NOMO-1 treated with dmso at 0.1 percent for 144 hours (cell line): ENCODE data around the gene MMP25.
A peak's percentile ranks its signal among the peaks of the same experiment; 100 is the strongest.

Experiments
- DNase-seq: peaks from one replicate; lab custom pipeline; 2025; ENCODE audit not compliant: unreplicated experiment; lab: John Stamatoyannopoulos, UW

The MMP25 gene

GRCh38 chr16:3091551-3091950 is 45.2 kb downstream of the MMP25 start:
- no peak for DNase-seq

GRCh38 chr16:3092501-3092941 is 46.2 kb downstream of the MMP25 start:
- DNase-seq, result no peak

GRCh38 chr16:3094289-3095027 is 48.1 kb downstream of the MMP25 start:
- DNase-seq, result peak; percentile 53

DNA sequence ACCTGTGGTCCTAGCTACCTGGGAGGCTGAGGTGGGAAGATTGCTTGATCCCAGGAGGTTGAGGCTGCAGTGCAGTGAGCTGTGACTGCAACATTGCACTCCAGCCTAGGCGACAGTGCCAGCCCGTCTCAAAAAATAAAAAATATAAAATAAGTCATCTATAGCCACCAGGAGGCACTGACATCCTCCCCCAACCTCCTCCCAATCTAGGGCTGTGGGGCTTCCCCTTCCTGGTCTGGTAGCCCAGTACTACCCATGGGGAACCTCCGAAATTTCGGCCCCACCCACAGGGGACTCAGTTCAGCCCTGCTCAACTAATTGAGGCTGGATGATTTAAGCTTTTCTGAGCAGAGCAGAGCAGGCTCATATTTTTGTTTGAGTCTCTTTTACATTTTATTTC is 49.5 kb downstream of the MMP25 start:
- peak; percentile 88 for DNase-seq

GRCh38 chr16:3096362-3096761 is 50.0 kb downstream of the MMP25 start:
- DNase-seq, result no peak

DNA sequence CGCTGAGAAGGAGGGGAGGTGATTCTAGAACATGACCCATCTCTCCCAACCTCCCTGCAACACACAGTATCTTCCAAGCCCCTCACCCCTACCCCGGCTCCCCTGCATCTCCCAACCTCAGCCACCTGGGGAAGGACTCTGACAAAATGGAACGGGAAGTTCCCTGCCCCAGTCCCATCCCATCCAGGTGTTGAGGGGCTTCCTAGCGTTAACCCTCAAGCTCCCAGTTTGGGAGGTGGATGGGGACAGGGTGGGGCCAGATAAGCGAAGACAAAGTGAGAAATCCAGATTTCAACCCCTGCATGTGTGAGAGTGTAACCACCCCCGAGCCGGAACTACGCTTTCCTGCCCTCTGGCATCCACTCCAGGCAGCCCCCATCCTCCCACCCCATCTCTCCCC is 50.9 kb downstream of the MMP25 start:
- no peak for DNase-seq

GRCh38 chr16:3098459-3099394 is 52.4 kb downstream of the MMP25 start, which contains the start of gene ZSCAN10:
ZSCAN10 (minus strand) TSS chr16:3099294; CDS start chr16:3092937, 6,357 bp downstream.
- DNase-seq, result no peak

- DNase-seq, result no peak
These were observed 53.0 kb downstream of the MMP25 start for GRCh38 chr16:3099395-3099731.

- DNase-seq, result peak; percentile 92
These were observed 53.6 kb downstream of the MMP25 start for GRCh38 chr16:3099732-3100499.

DNA sequence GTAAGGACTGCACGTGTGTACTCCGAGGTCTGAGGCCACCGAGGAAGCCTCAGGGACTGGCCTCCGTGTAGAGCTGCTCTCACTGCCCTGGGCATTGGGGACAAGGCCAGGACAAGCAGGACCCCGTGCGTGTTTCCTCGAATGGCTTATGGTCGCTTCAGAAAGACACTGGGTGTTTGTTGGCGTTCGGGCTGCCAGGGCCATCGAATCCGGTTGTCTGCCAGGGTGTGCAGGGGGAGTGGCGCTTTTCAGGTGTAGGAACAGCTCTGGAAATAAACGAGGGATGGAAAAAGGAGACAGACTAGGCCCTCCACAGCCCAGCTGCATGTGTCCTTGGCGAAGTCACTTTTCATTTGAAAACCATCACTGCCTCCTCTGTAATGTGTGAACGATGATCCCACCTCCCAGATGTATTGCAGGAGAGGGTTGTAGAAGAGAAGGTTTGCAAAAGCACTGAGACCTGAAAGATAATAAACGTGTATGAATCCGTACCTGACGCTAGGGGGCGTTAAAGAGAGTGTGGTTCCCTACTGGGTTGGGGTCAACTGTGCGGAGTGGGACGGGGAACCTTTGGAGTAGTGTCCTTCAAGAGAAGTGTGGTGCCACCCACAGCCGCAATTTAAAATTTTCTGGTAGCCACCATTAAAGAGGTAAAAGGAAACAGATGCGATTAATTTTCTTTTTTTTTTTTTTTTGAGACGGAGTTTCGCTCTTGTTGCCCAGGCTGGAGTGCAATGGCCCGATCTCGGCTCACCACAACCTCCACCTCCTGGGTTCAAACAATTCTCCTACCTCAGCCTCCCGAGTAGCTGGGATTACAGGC is 54.9 kb downstream of the MMP25 start:
- peak; percentile 66 for DNase-seq

DNA sequence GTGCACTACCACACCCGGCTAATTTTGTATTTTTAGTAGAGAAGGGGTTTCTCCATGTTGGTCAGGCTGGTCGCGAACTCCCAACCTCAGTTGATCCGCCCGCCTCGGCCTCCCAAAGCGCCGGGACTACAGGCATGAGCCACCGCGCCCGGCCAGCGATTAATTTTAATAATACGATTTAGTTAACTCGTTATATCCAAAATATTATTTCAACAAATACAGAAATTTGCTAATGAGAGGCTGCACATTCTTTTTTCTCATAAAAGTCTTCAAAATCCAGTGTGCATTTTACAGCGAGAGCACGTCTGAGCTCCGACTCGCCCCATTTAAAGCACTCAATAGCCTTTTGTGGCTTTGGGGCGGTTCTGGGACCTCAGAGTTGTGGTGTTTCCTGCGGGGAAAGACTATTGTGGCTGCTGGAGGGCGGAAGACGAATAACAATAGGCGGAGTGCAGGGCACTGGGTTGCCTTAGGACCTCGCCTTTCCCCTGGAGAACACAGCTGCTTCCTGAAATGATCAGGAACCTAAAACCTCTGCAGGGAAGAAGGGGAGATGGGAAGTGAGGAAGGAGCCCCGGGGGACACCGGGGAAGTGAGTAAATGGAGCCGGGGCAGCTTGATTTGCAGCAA is 55.6 kb downstream of the MMP25 start:
- peak; percentile 7 for DNase-seq

DNA sequence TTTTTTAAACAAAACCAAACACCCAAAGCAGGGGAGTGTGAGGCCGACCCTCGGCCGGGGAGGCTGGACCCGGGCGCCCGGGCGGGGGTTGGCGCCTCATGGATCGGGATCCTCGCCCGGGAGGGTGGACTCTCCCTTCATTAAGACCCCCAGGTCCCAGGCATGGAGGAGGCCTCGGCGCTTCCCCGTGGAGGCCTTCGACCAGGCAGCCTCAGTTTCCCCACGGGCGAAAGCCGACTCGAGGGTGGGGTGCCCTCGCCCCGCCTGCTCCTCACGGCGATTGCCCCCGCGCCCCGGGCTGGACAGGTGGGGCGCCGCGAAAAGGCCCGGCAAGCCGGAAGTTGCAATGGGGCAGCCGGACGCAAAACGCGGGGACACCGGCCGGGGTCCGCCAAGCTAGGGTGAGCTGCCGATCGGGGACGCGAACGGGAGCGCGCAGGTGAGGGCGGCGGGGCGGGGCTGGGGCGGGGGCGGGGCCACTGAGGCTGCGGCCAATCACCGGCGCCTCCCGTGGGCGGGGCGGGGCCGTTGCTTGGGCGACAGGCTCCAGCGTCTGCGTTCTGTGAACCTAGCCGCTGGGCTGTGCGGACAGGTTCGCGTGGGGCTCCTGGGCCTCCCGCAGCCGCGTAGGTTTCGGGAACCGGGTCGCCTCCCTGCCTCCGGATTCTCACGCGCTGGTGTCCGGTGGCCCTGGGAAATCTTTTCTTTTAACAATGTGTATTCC is 60.0 kb downstream of the MMP25 start:
- peak; percentile 80 for DNase-seq
